PC-9 (cell line): ENCODE results near the gene MELK. TPM values are rescaled to one million over a fixed set of nuclear protein-coding genes. Genes with fewer than 3 reads are reported as not detected.

Experiments
- BruUV-seq: library from RNA; stranded (reverse); fragments of 400-500 nt; replicated peaks from 2 replicates; lab custom pipeline; 2021; lab: Mats Ljungman, UMichigan
- CTCF ChIA-PET: fragments of 300-600 bp; sonication (Branson Sonifier 250); formaldehyde crosslinking; loops from one replicate; lab custom pipeline; 2022; ENCODE audit warnings: antibody characterized with exemption; lab: Charles Lee
- POLR2A ChIA-PET: fragments of 300-600 bp; sonication (Branson Sonifier 250); formaldehyde crosslinking; loops from one replicate; lab custom pipeline; 2022; ENCODE audit warnings: antibody characterized with exemption; ENCODE audit not compliant: unreplicated experiment; lab: Charles Lee
- DNase-seq, 2 experiments: peaks; one replicate each; pipeline versions ENCODE4 v3.0.0 to v3.0.0-alpha.2; 2015 to 2022; ENCODE audit warnings: mixed read lengths in 1 of 2
- H2AFZ ChIP-seq: fragments of 200-600 bp; sonication (generic); 2 replicates; pipeline ENCODE4 v1.8.1; 2017; ENCODE audit warnings: antibody characterized with exemption
- H3F3A ChIP-seq: fragments of 200-600 bp; sonication (generic); 2 replicates; pipeline ENCODE4 v1.8.1; 2017; ENCODE audit warnings: antibody characterized with exemption, mild to moderate bottlenecking, low read depth; ENCODE audit not compliant: insufficient read depth
- H3K27ac ChIP-seq: fragments of 200-600 bp; sonication (generic); 2 replicates; pipeline ENCODE4 v1.6.1; 2016; ENCODE audit warnings: mixed run types
- H3K27me3 ChIP-seq: fragments of 200-600 bp; sonication (generic); 2 replicates; pipeline ENCODE4 v1.6.1; 2016; ENCODE audit warnings: low read depth, mixed run types; ENCODE audit not compliant: insufficient read depth
- H3K36me3 ChIP-seq: fragments of 200-600 bp; sonication (generic); 2 replicates; pipeline ENCODE4 v1.6.1; 2016; ENCODE audit warnings: low read depth, mixed run types
- H3K4me1 ChIP-seq: fragments of 200-600 bp; sonication (generic); replicated peaks from 2 replicates; pipeline ENCODE4 v1.6.1; 2016; ENCODE audit warnings: mixed run types; ENCODE audit not compliant: insufficient read depth
- H3K4me2 ChIP-seq: fragments of 200-600 bp; sonication (generic); 2 replicates; pipeline ENCODE4 v1.6.1; 2017; ENCODE audit warnings: mixed run types
- H3K4me3 ChIP-seq: fragments of 200-600 bp; sonication (generic); 2 replicates; pipeline ENCODE4 v1.6.1; 2016; ENCODE audit warnings: mixed run types
- H3K79me2 ChIP-seq: fragments of 200-600 bp; sonication (generic); 2 replicates; pipeline ENCODE4 v1.6.1; 2017; ENCODE audit warnings: low read depth, mixed run types
- H3K9me2 ChIP-seq: fragments of 200-600 bp; sonication (generic); 2 replicates; pipeline ENCODE4 v1.8.1; 2017; ENCODE audit warnings: mild to moderate bottlenecking; ENCODE audit not compliant: insufficient read depth
- H3K9me3 ChIP-seq: fragments of 200-600 bp; sonication (generic); 2 replicates; pipeline ENCODE4 v1.8.1; 2016; ENCODE audit warnings: low read depth; ENCODE audit not compliant: insufficient read depth
- H4K20me1 ChIP-seq: fragments of 200-600 bp; sonication (generic); 2 replicates; pipeline ENCODE4 v1.8.1; 2017; ENCODE audit not compliant: insufficient read depth
- EZH2 ChIP-seq: fragments of 200-600 bp; sonication (generic); IDR thresholded peaks from 2 replicates; pipeline ENCODE4 v1.8.0; 2017; ENCODE audit warnings: antibody characterized with exemption, low read depth
- intact Hi-C: fragments of 100-400 bp; cut with micrococcal nuclease; formaldehyde crosslinking; loops from one replicate; pipeline ENCODE4 v1.10.0; 2022; ENCODE audit not compliant: unreplicated experiment
- total RNA-seq: library from RNA; stranded (reverse); gene quantifications from 2 replicates; pipeline ENCODE4 v1.2.3, GENCODE V29; 2021
- TF ChIP-seq, protein P1 (sequence below): fragments of 200-600 bp; sonication (generic); conservative IDR thresholded peaks from 2 replicates; pipeline ENCODE4 v1.6.1; 2017; ENCODE audit warnings: mixed run types, antibody characterized with exemption, mild to moderate bottlenecking, moderate library complexity

MELK gene
- total RNA-seq, 1 experiment from 2014 or later: 48.1 TPM

GRCh38 chr9:36590231-36590630, 17.5 kb downstream of the MELK start:
- ChIA-PET POLR2A (no interaction called here), CTCF (no interaction called here)
- H3K9me3 ChIP-seq: no peaks in the 10 kb centered on the region
- no peaks in the 10 kb centered on the region for H3K27me3 ChIP-seq
- H3F3A ChIP-seq: no peaks in the 10 kb centered on the region
- no peak overlapping the region for H3K4me3 ChIP-seq
- no peak for DNase-seq
- no peak overlapping the region for H2AFZ ChIP-seq
- TF ChIP-seq, protein P1, sequence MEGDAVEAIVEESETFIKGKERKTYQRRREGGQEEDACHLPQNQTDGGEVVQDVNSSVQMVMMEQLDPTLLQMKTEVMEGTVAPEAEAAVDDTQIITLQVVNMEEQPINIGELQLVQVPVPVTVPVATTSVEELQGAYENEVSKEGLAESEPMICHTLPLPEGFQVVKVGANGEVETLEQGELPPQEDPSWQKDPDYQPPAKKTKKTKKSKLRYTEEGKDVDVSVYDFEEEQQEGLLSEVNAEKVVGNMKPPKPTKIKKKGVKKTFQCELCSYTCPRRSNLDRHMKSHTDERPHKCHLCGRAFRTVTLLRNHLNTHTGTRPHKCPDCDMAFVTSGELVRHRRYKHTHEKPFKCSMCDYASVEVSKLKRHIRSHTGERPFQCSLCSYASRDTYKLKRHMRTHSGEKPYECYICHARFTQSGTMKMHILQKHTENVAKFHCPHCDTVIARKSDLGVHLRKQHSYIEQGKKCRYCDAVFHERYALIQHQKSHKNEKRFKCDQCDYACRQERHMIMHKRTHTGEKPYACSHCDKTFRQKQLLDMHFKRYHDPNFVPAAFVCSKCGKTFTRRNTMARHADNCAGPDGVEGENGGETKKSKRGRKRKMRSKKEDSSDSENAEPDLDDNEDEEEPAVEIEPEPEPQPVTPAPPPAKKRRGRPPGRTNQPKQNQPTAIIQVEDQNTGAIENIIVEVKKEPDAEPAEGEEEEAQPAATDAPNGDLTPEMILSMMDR: no peak
- no peak for TF ChIP-seq EZH2
- intact Hi-C loops: no loop called here
- no peaks in the 10 kb centered on the region for H3K9me2 ChIP-seq
- no peaks in the 10 kb centered on the region for H3K36me3 ChIP-seq
- no peak overlapping the region for H3K4me2 ChIP-seq
- peaks cover 6% of the 10 kb centered on the region for H3K4me1 ChIP-seq
- H3K27ac ChIP-seq: no peak overlapping the region
- no peaks in the 10 kb centered on the region for H4K20me1 ChIP-seq
- peaks cover 9% of the 10 kb centered on the region; the same call in 1 of the 2 replicates for H3K79me2 ChIP-seq
- BruUV-seq: no TSS peak

GRCh38 chr9:36592801-36593583, 20.3 kb downstream of the MELK start:
- H3K79me2 ChIP-seq: no peaks in the 10 kb centered on the region
- no peaks in the 10 kb centered on the region for H4K20me1 ChIP-seq
- H3K4me3 ChIP-seq: no peak overlapping the region
- no TSS peak for BruUV-seq
- H3K36me3 ChIP-seq: no peaks in the 10 kb centered on the region
- no peaks in the 10 kb centered on the region for H3K9me2 ChIP-seq
- H3K27ac ChIP-seq: no peak overlapping the region
- ChIA-PET POLR2A (no interaction called here), CTCF (no interaction called here)
- no peak for DNase-seq
- H3K4me1 ChIP-seq: no peaks in the 10 kb centered on the region
- no peak overlapping the region for H2AFZ ChIP-seq
- no peak overlapping the region for H3K4me2 ChIP-seq
- TF ChIP-seq EZH2: no peak
- TF ChIP-seq, protein P1: no peak
- intact Hi-C loops: no loop called here
- H3K9me3 ChIP-seq: no peaks in the 10 kb centered on the region
- H3F3A ChIP-seq: no peaks in the 10 kb centered on the region; the same call in 1 of the 2 replicates
- H3K27me3 ChIP-seq: no peaks in the 10 kb centered on the region

GRCh38 chr9:36594213-36594612, 21.5 kb downstream of the MELK start:
- Histone ChIP-seq H3K4me2 (no peak overlapping the region), H3K27me3 (no peaks in the 10 kb centered on the region), H3F3A (no peaks in the 10 kb centered on the region; the same call in 1 of the 2 replicates), H3K79me2 (no peaks in the 10 kb centered on the region), H3K36me3 (no peaks in the 10 kb centered on the region), H3K4me3 (no peak overlapping the region), H3K27ac (no peak overlapping the region), H2AFZ (no peak overlapping the region), H3K4me1 (no peaks in the 10 kb centered on the region), H3K9me3 (no peaks in the 10 kb centered on the region), H4K20me1 (no peaks in the 10 kb centered on the region), H3K9me2 (no peaks in the 10 kb centered on the region)
- ChIA-PET POLR2A (no interaction called here), CTCF (no interaction called here)
- TF ChIP-seq, protein P1: no peak
- no peak for TF ChIP-seq EZH2
- DNase-seq: no peak
- intact Hi-C loops: no loop called here
- no TSS peak for BruUV-seq
